ENCODE measurements around the gene SAMMSON. TPM values are rescaled to one million over a fixed set of nuclear protein-coding genes. Genes with fewer than 3 reads are reported as not detected.

Gene SAMMSON
- total RNA-seq, 1 experiment from 2014 or later = not detected

- TF ChIP-seq SIN3A (IDR thresholded peaks at IDR 0.05; ENCODE audit: borderline replicate concordance, insufficient read depth, low read depth, low read length) (no peak), TCF7L2 (IDR thresholded peaks at IDR 0.05; ENCODE audit: low read depth, low read length) (no peak), POLR2AphosphoS5 (IDR thresholded peaks at IDR 0.05; ENCODE audit: low read depth, low read length) (no peak), CTCF (IDR thresholded peaks at IDR 0.05) (no peak), REST (IDR thresholded peaks at IDR 0.05; ENCODE audit: insufficient read depth in 1 of 2, low read depth in 2 of 2, low read length in 1 of 2) (no peak)
- H3K9me3 ChIP-seq (ENCODE audit: control insufficient read depth, insufficient read depth, low read depth, low read length) = no peaks in the 10 kb centered on the region
- ATAC-seq (no peak), DNase-seq (ENCODE audit: low read depth, low spot score) (no peak)
- ChIA-PET POLR2A (no interaction called here), CTCF (no interaction called here)
- no peaks in the 10 kb centered on the region for H3K27me3 ChIP-seq (ENCODE audit: control insufficient read depth, insufficient read depth, low read length)
- BruUV-seq (replicated peaks) = no TSS peak
- no peaks in the 10 kb centered on the region for H3K36me3 ChIP-seq (ENCODE audit: control insufficient read depth, insufficient read depth, low read length)
- H3K4me1 ChIP-seq (ENCODE audit: control insufficient read depth, insufficient read depth, low read length) = no peaks in the 10 kb centered on the region
- no peak overlapping the region for H3K4me3 ChIP-seq (ENCODE audit: low read depth in 2 of 2, low read length in 2 of 2)
- no peak overlapping the region for H3K27ac ChIP-seq (ENCODE audit: low read length)
- in situ Hi-C loops (cut with HindIII; ENCODE audit: low pct_unique_long_range_greater_than_20kb, low sequenced_read_pairs) (no loop called here), intact Hi-C loops (cut with micrococcal nuclease; ENCODE audit: unreplicated experiment) (no loop called here)
Measured at GRCh38 chr3:69959581-69959980, 40.0 kb upstream of the SAMMSON start.

GRCh38 chr3:69961706-69962439 is 37.7 kb upstream of the SAMMSON start:
- ChIA-PET POLR2A (interaction anchor here (0.7 kb wide), 1 partner anchor 24 kb away, joined by 3 read pairs; no protein-coding TSS in a partner anchor), CTCF (no interaction called here)
- intact Hi-C loops (cut with micrococcal nuclease; ENCODE audit: unreplicated experiment) (no loop called here), in situ Hi-C loops (cut with HindIII; ENCODE audit: low pct_unique_long_range_greater_than_20kb, low sequenced_read_pairs) (no loop called here)
- Histone ChIP-seq H3K4me1 (ENCODE audit: control insufficient read depth, insufficient read depth, low read length) (no peaks in the 10 kb centered on the region), H3K27ac (ENCODE audit: low read length) (no peak overlapping the region), H3K4me3 (ENCODE audit: low read depth in 2 of 2, low read length in 2 of 2) (no peak overlapping the region), H3K36me3 (ENCODE audit: control insufficient read depth, insufficient read depth, low read length) (no peaks in the 10 kb centered on the region), H3K9me3 (ENCODE audit: control insufficient read depth, insufficient read depth, low read depth, low read length) (no peaks in the 10 kb centered on the region), H3K27me3 (ENCODE audit: control insufficient read depth, insufficient read depth, low read length) (no peaks in the 10 kb centered on the region)
- ATAC-seq = no peak
- TF ChIP-seq TCF7L2 (IDR thresholded peaks at IDR 0.05; ENCODE audit: low read depth, low read length) (no peak), POLR2AphosphoS5 (IDR thresholded peaks at IDR 0.05; ENCODE audit: low read depth, low read length) (no peak), REST (IDR thresholded peaks at IDR 0.05; ENCODE audit: insufficient read depth in 1 of 2, low read depth in 2 of 2, low read length in 1 of 2) (no peak), SIN3A (IDR thresholded peaks at IDR 0.05; ENCODE audit: borderline replicate concordance, insufficient read depth, low read depth, low read length) (no peak), CTCF (IDR thresholded peaks at IDR 0.05) (no peak)
- no peak for DNase-seq (ENCODE audit: low read depth, low spot score)
- no TSS peak for BruUV-seq (replicated peaks)
